Stomach (tissue), 4 donors: ENCODE measurements around the gene CACTIN.

Experiments
- CTCF ChIP-seq, 7 experiments: fragments of 450-650 bp in 4 of 7; fragments of 200-600 bp in 3 of 7; sonication (generic) in 3 of 7; IDR thresholded peaks; one replicate each; pipeline ENCODE4 v1.5.1; 2016 to 2019; ENCODE audit warnings: antibody characterized with exemption in 7 of 7, control low read depth in 2 of 7, mild to moderate bottlenecking in 1 of 7
- EP300 ChIP-seq: sonication (generic); formaldehyde crosslinking; IDR thresholded peaks from one replicate; pipeline ENCODE4 v1.6.1; 2017; ENCODE audit warnings: antibody characterized with exemption
- POLR2A ChIP-seq, 4 donors: fragments of 450-650 bp; IDR thresholded peaks; one replicate each; pipeline ENCODE4 v1.6.1; 2016; ENCODE audit warnings: antibody characterized with exemption in 4 of 4, control low read depth in 2 of 4, mild to moderate bottlenecking in 1 of 4, moderate library complexity in 1 of 4

- TF ChIP-seq CTCF (IDR thresholded peaks at IDR 0.05) = no peak
- TF ChIP-seq EP300 = no peak
- no peak for TF ChIP-seq POLR2A (IDR thresholded peaks at IDR 0.05)
Observed at GRCh38 chr19:3661284-3662238, 35.0 kb upstream of the CACTIN start.
